Stimulated activated effector memory CD8-positive, alpha-beta T cell treated with anti-CD3 and anti-CD28 coated beads, Interleukin-12 subunit alpha, Interleukin-12 subunit beta, amount 100 ng/mL, for 72 hours (primary cell): ENCODE results near the gene FRZB.

Experiments used
- ATAC-seq: fragments of 150-1000 bp; cut with Tn5 transposase; 2 replicates; pipeline ENCODE4 v1.10.0; 2021
- DNase-seq, 2 donors: peaks; one replicate each; pipeline ENCODE4 v3.0.0; 2021 to 2022; ENCODE audit warnings: low spot score in 2 of 2
- H3K27ac Mint-ChIP-seq: one replicate; pipeline ENCODE4 v1.8.0; 2022; ENCODE audit warnings: mild to moderate bottlenecking, mixed read lengths
- H3K36me3 Mint-ChIP-seq: one replicate; pipeline ENCODE4 v1.8.0; 2022; ENCODE audit warnings: mild to moderate bottlenecking, mixed read lengths
- H3K4me1 Mint-ChIP-seq: one replicate; pipeline ENCODE4 v1.8.0; 2022; ENCODE audit warnings: mixed read lengths
- H3K4me3 Mint-ChIP-seq: one replicate; pipeline ENCODE4 v1.8.0; 2022; ENCODE audit warnings: mild to moderate bottlenecking, mixed read lengths
- H3K9me3 Mint-ChIP-seq: one replicate; pipeline ENCODE4 v1.8.0; 2022; ENCODE audit warnings: mixed read lengths

The FRZB gene

DNA sequence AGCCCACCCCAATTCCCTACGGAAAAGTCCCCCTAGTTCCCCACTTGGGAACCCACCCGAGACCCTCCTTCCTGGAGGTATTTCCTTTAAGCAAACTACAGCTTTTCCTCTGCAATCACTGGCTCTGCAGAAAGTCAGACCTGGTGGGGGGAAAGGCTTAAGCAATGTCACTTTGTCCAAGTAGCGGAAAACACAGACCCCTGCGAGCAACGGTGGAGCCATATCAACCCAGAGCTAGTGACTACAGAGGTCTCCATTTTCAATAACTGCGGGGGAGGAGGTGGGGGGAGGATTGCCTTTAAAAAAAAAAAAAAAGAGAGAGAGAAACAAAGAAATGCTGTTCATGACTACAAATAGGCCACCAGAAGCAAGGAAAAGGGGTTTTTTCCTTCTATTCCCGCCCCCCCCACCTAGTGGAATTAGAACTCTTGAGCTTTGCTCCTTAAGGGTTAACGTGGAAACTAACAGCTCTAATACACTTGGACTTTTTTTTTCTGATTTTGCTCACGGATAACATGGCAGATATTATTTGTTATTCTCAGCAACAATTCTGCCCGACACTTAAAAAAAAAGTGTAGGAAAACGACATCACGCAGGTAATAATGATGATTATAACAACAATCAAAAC, 1.1 kb upstream of the FRZB start:
- Mint-ChIP-seq H3K4me1 (peaks cover 16% of the 10 kb centered on the region), H3K4me3 (no peak overlapping the region), H3K27ac (no peak overlapping the region), H3K9me3 (no peaks in the 10 kb centered on the region), H3K36me3 (no peaks in the 10 kb centered on the region)
- no peak for ATAC-seq
- no peak for DNase-seq

- DNase-seq, result no peak
- peak overlapping the region; percentile 56 for H3K4me3 Mint-ChIP-seq
- no peak overlapping the region for H3K27ac Mint-ChIP-seq
- H3K4me1 Mint-ChIP-seq, result peaks cover 16% of the 10 kb centered on the region
- H3K9me3 Mint-ChIP-seq, result no peaks in the 10 kb centered on the region
- peak; percentile 38 for ATAC-seq
- no peaks in the 10 kb centered on the region for H3K36me3 Mint-ChIP-seq
Measured at GRCh38 chr2:182866095-182866460, 359 bp downstream of the FRZB start.

DNA sequence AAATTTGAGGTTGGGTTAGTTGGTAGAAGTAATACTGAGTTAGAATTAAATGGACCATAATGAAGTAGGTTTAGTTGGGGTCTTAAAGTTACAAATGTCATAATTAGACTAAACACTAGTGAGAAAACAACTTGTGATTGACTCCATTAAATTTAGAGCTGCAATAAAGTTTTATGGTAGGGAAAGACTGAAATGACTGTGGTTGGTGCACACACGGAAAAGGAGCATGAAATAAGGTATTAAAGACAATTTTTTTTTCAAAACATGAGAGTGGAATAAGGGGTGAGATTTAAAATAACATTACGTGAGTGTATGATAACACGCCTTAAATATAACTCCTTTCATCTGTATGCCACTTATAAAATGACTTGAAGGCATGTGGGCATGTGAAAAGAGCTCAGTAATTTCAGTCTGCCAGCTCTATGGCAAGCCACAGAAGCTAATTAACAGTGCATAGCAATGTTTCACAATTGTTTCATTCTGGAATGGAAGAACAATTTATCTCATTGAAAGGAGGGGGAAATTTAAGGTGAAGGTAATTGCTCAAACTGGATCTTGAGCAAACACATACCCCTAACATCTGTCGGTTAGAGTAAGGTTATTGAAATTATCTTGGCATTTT, 1.4 kb downstream of the FRZB start:
- Mint-ChIP-seq H3K9me3 (no peaks in the 10 kb centered on the region), H3K27ac (no peak overlapping the region), H3K36me3 (no peaks in the 10 kb centered on the region), H3K4me1 (peaks cover 16% of the 10 kb centered on the region), H3K4me3 (no peak overlapping the region)
- no peak for ATAC-seq
- no peak for DNase-seq

DNA sequence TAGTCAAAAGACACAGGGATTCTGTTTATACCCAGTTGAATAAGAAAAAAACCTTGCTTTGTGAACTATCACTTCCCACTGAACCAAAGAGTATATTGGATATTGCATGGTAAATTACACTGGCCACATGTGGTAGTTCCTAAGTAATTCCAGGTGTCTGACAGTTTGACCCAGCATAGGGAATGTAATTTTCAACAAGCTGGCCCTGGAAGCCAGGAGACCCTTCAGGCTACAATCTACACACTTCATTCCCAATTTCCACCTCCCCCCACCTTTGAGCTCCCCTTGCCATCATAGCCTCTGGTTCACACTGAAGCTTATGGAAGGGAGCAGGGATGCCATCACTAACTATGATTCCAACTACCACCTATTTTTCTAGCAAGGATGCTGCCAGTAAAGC, 2.8 kb downstream of the FRZB start:
- Mint-ChIP-seq H3K9me3 (no peaks in the 10 kb centered on the region), H3K4me3 (no peak overlapping the region), H3K36me3 (no peaks in the 10 kb centered on the region), H3K4me1 (peaks cover 16% of the 10 kb centered on the region), H3K27ac (no peak overlapping the region)
- ATAC-seq (no peak), DNase-seq (no peak)

DNA sequence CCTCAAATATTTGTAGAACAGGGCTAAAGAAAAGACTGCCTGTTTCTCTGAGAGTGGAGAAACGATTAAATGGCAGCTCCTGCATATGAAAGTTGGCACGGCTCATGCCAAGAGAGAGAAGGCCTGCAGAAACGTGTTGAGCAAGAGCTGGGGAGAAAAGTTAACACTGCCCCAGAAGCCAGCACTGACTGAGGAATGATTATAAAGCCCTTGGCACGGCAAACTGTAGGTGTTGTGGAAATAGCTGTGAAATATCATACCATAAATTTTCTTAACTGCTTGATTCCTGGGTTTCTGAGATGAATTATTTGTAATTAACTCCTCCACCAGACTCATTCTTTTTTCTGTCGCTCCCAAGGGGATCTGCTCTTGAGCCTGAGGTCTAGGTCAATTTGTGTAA, 4.3 kb downstream of the FRZB start:
- no peak overlapping the region for H3K4me3 Mint-ChIP-seq
- no peak overlapping the region for H3K27ac Mint-ChIP-seq
- H3K4me1 Mint-ChIP-seq, result peaks cover 16% of the 10 kb centered on the region
- H3K36me3 Mint-ChIP-seq, result no peaks in the 10 kb centered on the region
- DNase-seq (no peak), ATAC-seq (no peak)
- H3K9me3 Mint-ChIP-seq, result no peaks in the 10 kb centered on the region

DNA sequence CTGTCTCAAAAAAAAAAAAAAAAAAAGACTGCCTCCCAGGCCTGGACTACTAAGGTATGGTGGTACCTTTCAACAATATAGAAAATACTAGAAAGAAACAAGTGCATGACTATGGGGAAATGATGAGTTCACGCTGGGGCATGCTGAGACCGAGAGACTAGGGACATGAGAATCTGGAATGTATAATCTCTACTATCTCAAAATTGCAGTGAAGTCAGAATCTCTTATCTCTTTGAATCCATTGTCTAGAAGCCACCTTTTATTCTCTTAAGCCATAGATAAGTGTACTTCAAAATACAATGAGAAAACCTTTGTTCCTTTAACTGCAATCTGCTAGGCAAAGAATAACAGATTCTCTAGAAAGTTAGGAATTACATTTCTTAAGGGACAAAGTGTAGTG, 5.6 kb downstream of the FRZB start:
- H3K36me3 Mint-ChIP-seq, result no peaks in the 10 kb centered on the region
- H3K9me3 Mint-ChIP-seq, result no peaks in the 10 kb centered on the region
- H3K27ac Mint-ChIP-seq, result no peak overlapping the region
- H3K4me3 Mint-ChIP-seq, result no peak overlapping the region
- ATAC-seq (no peak), DNase-seq (no peak)
- peaks cover 4% of the 10 kb centered on the region for H3K4me1 Mint-ChIP-seq

GRCh38 chr2:182858671-182859070, 7.8 kb downstream of the FRZB start:
- no peak overlapping the region for H3K4me3 Mint-ChIP-seq
- ATAC-seq, result no peak
- no peaks in the 10 kb centered on the region for H3K9me3 Mint-ChIP-seq
- no peak overlapping the region for H3K27ac Mint-ChIP-seq
- DNase-seq, result no peak
- H3K4me1 Mint-ChIP-seq, result no peaks in the 10 kb centered on the region
- no peaks in the 10 kb centered on the region for H3K36me3 Mint-ChIP-seq

DNA sequence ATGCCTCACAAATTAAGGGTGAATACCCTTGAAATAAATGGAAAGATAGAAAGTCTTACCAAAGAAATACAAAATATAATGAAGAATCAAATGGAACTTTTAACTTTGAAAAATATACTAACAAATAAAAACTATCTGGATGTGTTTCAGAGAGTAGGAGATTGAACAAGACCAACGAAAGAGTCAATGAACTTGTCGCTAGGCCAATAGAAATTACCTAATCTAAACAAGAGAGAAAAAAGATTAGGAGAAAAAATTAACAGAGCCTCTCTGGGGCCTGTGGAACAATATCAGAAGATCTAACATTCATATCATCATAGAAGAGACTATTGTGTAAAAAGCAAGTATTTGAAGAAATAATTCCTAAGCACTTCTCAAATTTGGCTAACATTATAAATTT, 11.1 kb downstream of the FRZB start:
- no peak for ATAC-seq

GRCh38 chr2:182854375-182855105, 11.9 kb downstream of the FRZB start:
- H3K4me1 Mint-ChIP-seq, result no peaks in the 10 kb centered on the region
- no peak overlapping the region for H3K4me3 Mint-ChIP-seq
- H3K36me3 Mint-ChIP-seq, result no peaks in the 10 kb centered on the region
- no peaks in the 10 kb centered on the region for H3K9me3 Mint-ChIP-seq
- H3K27ac Mint-ChIP-seq, result no peak overlapping the region
- ATAC-seq (no peak), DNase-seq (no peak)

More for the DNA sequence above, 11.1 kb downstream of the FRZB start:
- Mint-ChIP-seq H3K4me3 (no peak overlapping the region), H3K27ac (no peak overlapping the region), H3K4me1 (no peaks in the 10 kb centered on the region), H3K9me3 (no peaks in the 10 kb centered on the region), H3K36me3 (no peaks in the 10 kb centered on the region)
- DNase-seq, result no peak

DNA sequence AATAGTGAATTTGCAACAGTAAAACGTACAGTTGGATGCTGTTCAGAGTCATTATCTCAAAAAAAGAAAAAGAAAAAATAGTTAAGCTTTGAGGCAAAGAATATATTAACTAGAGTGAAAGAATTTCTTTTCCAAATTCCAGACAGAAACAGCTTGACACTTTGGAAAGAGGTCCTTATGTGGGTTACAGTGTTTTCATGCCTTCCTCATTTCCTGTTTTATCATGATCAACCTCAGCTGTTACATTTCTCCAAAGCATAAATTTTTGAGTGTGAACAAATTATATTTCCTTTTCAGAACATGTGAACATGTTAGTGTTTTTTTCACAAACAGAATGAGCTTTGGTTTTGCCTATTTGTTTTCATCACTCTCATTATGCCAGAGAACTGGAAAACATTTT, 13.6 kb downstream of the FRZB start:
- no peak overlapping the region for H3K27ac Mint-ChIP-seq
- no peaks in the 10 kb centered on the region for H3K36me3 Mint-ChIP-seq
- ATAC-seq (no peak), DNase-seq (no peak)
- no peaks in the 10 kb centered on the region for H3K4me1 Mint-ChIP-seq
- no peak overlapping the region for H3K4me3 Mint-ChIP-seq
- H3K9me3 Mint-ChIP-seq, result no peaks in the 10 kb centered on the region

- no peak for ATAC-seq
Measured at GRCh38 chr2:182852090-182852489, 14.3 kb downstream of the FRZB start.

DNA sequence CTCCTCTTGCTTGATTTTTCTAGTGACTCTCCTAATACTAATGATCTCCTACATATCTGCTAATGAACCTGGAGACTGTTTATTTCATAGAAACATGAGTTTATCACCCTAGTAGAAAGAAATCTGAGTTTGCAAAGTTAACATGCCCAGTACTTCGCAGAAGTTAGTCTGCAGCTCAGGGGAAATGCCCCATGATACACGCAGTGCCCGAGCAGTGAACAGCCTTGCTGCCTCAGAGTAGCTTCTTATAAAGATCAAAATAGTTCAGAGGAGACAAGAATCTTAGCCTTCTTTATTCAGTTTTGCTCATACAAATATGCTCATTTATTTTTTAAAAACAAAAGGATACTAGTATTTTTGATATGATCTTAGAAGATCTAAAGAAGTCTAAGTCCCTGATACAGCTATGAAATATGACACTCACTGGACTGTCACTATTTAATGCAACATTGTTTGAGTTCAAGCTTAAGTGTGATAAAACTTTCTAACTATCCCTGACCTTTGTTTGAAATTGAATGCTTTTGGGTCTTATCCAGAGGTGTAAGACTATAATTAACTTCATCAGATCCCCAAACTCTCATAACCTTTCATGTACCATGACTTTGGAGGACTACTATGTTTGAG, 20.5 kb downstream of the FRZB start:
- H3K36me3 Mint-ChIP-seq, result no peaks in the 10 kb centered on the region
- H3K9me3 Mint-ChIP-seq, result no peaks in the 10 kb centered on the region
- no peaks in the 10 kb centered on the region for H3K4me1 Mint-ChIP-seq
- H3K4me3 Mint-ChIP-seq, result no peak overlapping the region
- H3K27ac Mint-ChIP-seq, result no peak overlapping the region
- ATAC-seq (no peak), DNase-seq (no peak)

More at GRCh38 chr2:182852090-182852489, 14.3 kb downstream of the FRZB start:
- Mint-ChIP-seq H3K4me1 (no peaks in the 10 kb centered on the region), H3K9me3 (no peaks in the 10 kb centered on the region), H3K4me3 (no peak overlapping the region), H3K27ac (no peak overlapping the region), H3K36me3 (no peaks in the 10 kb centered on the region)
- DNase-seq, result no peak

- H3K4me1 Mint-ChIP-seq, result no peaks in the 10 kb centered on the region
- H3K36me3 Mint-ChIP-seq, result no peaks in the 10 kb centered on the region
- no peak for ATAC-seq
- no peak overlapping the region for H3K27ac Mint-ChIP-seq
- no peak overlapping the region for H3K4me3 Mint-ChIP-seq
- no peaks in the 10 kb centered on the region for H3K9me3 Mint-ChIP-seq
- DNase-seq, result no peak
Measured at GRCh38 chr2:182836451-182836850, 30.0 kb downstream of the FRZB start.

GRCh38 chr2:182834293-182834692, 32.1 kb downstream of the FRZB start:
- Mint-ChIP-seq H3K9me3 (no peaks in the 10 kb centered on the region), H3K4me3 (no peak overlapping the region), H3K27ac (no peak overlapping the region), H3K36me3 (no peaks in the 10 kb centered on the region), H3K4me1 (no peaks in the 10 kb centered on the region)
- ATAC-seq (no peak), DNase-seq (no peak)

GRCh38 chr2:182833084-182833854, 33.2 kb downstream of the FRZB start:
- Mint-ChIP-seq H3K4me1 (no peaks in the 10 kb centered on the region), H3K27ac (no peak overlapping the region), H3K4me3 (no peak overlapping the region), H3K9me3 (no peaks in the 10 kb centered on the region), H3K36me3 (no peaks in the 10 kb centered on the region)
- no peak for ATAC-seq
- DNase-seq, result no peak
